GM12864 (cell line): Measurements from ENCODE around the gene SPATS2.

Source experiments
- DNase-seq: peaks from one replicate; pipeline ENCODE4 v3.0.0-alpha.2; 2011; ENCODE audit warnings: low read depth
- H3K4me3 ChIP-seq: 2 replicates; pipeline ENCODE4 v1.5.1; 2011; ENCODE audit warnings: mild to moderate bottlenecking, low read depth, low read length, control low read depth
- CTCF ChIP-seq: IDR thresholded peaks from 2 replicates; pipeline ENCODE4 v1.5.1; 2011; ENCODE audit warnings: low read depth, mild to moderate bottlenecking, moderate library complexity, low read length, control low read depth, inconsistent platforms; ENCODE audit errors: missing control alignments

The SPATS2 gene

GRCh38 chr12:49357103-49357678, 10.1 kb upstream of the SPATS2 start:
- peak; percentile 45 for TF ChIP-seq CTCF
- DNase-seq = no peak
- H3K4me3 ChIP-seq = no peak overlapping the region

GRCh38 chr12:49358483-49359141, 8.7 kb upstream of the SPATS2 start:
- TF ChIP-seq CTCF = peak; percentile 79
- no peak overlapping the region for H3K4me3 ChIP-seq
- peak; percentile 61 for DNase-seq

GRCh38 chr12:49359671-49360070, 7.6 kb upstream of the SPATS2 start:
- no peak overlapping the region for H3K4me3 ChIP-seq
- no peak for TF ChIP-seq CTCF
- DNase-seq = no peak

- no peak for DNase-seq
- H3K4me3 ChIP-seq = no peak overlapping the region
- TF ChIP-seq CTCF = no peak
These were observed 5.2 kb upstream of the SPATS2 start for GRCh38 chr12:49362077-49362476.

- H3K4me3 ChIP-seq = no peak overlapping the region
- no peak for DNase-seq
- no peak for TF ChIP-seq CTCF
These were observed 2.3 kb upstream of the SPATS2 start for GRCh38 chr12:49364989-49365388.

GRCh38 chr12:49365542-49365941, 1.7 kb upstream of the SPATS2 start:
- no peak for DNase-seq
- peak overlapping the region; percentile 81; the same call in 1 of the 2 replicates for H3K4me3 ChIP-seq
- TF ChIP-seq CTCF = no peak
